H7 (cell line): ENCODE measurements around the gene LRR1. TPM values are rescaled to one million over a fixed set of nuclear protein-coding genes. Genes with fewer than 3 reads are reported as not detected.
A peak's percentile ranks its signal among the peaks of the same experiment; 100 is the strongest.
"Not testable (repeated sequence)": the region's sequence is repeated elsewhere in the genome, so short reads cannot be mapped to it uniquely, and the experiment has no call there.

Experiments
- DNase-seq: peaks from one replicate; pipeline ENCODE4 v3.0.0; 2012
- H3K27me3 ChIP-seq: 2 replicates; pipeline ENCODE4 v1.6.0; 2011; ENCODE audit warnings: mild to moderate bottlenecking, low read length; ENCODE audit not compliant: control insufficient read depth, insufficient read depth
- H3K36me3 ChIP-seq: replicated peaks from 2 replicates; pipeline ENCODE4 v1.5.1; 2011; ENCODE audit warnings: low read length; ENCODE audit not compliant: control insufficient read depth, insufficient read depth
- H3K4me3 ChIP-seq: 2 replicates; pipeline ENCODE4 v1.5.1; 2011; ENCODE audit warnings: low read depth, mild to moderate bottlenecking, control low read depth, low read length, moderate library complexity; ENCODE audit not compliant: insufficient read depth
- total RNA-seq: library from RNA; depleted of rRNA; stranded (reverse); fragments of >200 nt; shearing (Covaris generic); gene quantifications from 2 replicates; pipeline ENCODE4 v1.2.3, GENCODE V29; 2014

LRR1 gene
- total RNA-seq, 1 experiment from 2014 or later = 47.9 TPM

DNA sequence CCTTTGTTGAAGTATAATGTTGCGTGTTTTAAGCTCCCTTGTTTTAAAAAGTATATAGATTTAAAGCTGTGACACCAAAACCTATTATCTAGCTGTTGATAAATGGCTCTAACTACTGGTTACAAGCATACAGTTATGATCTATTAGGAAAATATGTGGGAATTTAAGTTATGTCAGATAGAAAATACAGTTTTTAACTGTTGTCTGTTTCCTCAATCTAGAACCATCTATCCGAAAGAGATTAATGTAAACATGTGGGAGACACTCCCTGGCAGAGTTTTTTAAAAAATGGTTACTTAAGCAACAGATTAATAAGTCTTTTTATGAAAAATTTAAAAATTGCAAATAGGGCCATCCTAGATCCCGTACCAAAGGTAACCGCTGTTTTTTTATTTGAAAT lies 13.5 kb downstream of the LRR1 start:
- Histone ChIP-seq H3K4me3 (no peak overlapping the region), H3K27me3 (no peaks in the 10 kb centered on the region), H3K36me3 (no peaks in the 10 kb centered on the region)
- no peak for DNase-seq

DNA sequence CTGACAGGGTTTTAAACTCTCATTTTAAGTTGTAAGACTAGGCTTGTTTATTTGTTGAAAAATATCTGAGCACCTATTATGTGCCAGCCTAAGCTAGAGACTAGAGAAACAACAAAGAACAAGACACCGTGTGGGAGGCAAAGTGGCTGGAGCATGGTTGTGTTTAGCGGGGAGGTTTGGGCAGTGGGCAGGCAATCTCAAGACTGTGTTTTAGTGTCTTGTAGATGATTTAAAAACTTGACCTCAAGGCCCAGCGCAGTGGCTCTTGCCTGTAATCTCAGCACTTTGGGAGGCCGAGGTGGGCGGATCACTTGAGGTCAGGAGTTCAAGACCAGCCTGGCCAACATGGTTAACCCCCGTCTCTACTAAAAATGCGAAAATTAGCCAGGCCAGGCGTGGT lies 13.9 kb downstream of the LRR1 start:
- no peaks in the 10 kb centered on the region for H3K27me3 ChIP-seq
- DNase-seq = no peak

DNA sequence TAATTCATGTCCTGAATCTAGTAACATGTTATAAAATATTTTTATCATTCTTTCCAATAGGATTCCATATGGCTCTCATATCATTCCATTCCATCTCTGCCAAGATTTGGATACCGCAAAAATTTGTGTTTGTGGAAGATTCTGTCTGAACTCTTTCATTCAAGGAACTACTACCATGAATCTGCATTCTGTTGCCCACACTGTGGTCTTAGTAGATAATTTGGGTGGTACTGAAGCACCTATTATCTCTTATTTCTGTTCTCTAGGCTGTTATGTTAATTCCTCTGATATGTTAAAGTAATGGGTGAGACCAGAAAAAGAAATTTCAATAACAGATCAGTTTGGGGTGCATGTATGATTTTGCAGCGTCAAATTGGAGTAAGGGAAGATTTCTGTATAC lies 15.5 kb downstream of the LRR1 start:
- no peak overlapping the region for H3K4me3 ChIP-seq
- DNase-seq = no peak

More for the DNA sequence above, 13.9 kb downstream of the LRR1 start:
- Histone ChIP-seq H3K36me3 (no peaks in the 10 kb centered on the region), H3K4me3 (no peak overlapping the region)

DNA sequence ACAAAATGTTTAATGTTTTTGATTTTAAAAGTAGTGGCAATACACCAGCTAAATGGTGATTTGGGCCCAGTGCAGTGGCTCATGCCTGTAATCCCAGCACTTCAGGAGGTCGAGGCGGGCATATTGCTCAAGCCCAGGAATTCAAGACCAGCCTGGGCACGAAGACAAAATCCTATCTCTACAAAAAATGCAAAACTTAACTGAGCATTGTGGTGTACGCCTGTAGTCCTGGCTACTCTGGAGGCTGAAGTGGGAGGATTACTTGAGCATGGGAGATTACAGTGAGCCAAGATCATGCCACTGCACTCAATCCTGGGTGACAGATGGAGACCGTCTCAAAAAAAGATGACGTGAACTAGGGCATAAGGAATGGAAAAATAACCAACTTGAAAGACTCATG lies 17.0 kb downstream of the LRR1 start:
- peaks cover 3% of the 10 kb centered on the region for H3K36me3 ChIP-seq
- DNase-seq = no peak
- H3K4me3 ChIP-seq = no peak overlapping the region

More for the DNA sequence above, 15.5 kb downstream of the LRR1 start:
- Histone ChIP-seq H3K36me3 (peaks cover 3% of the 10 kb centered on the region), H3K27me3 (no peaks in the 10 kb centered on the region)

DNA sequence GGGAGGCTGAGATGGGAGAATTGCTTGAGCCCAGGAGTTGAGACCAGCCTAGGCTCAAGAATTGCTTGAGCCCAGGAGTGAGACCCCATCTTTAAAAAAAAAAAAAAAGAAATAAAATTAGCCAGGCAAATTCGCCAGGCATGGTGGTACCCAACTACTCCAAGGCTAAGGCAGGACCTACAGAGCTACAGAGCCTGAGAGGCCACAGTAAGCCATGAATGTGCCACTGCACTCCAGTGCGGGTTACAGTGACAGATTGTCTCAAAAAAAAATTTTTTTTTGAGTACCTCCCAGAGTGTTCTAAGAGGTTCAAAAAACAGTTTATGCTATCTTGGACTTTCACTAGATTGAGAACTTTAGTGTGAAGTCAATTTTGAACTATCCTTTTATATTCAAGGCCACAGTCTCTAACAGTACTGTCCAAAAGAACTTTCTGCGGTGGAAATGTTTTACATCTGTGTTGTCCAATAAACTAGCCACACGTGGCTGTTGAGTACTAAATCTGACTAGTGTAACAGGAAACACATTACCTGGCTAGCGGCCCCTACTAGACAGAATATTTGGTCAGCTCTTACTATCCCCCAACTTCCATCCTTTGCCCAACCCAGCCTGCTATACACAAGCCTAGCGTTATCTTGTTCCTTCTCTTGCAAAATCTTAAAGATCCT lies 19.2 kb downstream of the LRR1 start:
- Histone ChIP-seq H3K4me3 (no peak overlapping the region), H3K36me3 (peaks cover 3% of the 10 kb centered on the region), H3K27me3 (no peaks in the 10 kb centered on the region)
- DNase-seq = no peak

More for the DNA sequence above, 17.0 kb downstream of the LRR1 start:
- H3K27me3 ChIP-seq = no peaks in the 10 kb centered on the region

DNA sequence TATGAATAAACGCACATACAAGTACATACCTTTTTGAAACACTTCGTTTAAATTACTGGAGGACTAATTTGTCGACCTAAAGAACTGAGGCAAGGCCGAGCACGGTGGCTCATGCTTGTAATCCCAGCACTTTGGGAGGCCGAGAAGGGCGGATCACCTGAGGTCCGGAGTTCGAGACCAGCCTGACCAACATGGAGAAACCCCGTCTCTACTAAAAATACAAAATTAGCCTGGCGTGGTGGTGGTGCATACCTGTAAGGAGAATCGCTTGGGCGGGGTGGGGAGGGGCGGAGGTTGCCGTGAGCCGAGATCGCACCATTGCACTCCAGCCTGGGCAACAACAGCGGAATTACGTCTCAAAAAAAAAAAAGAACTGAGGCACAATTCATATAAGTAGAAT lies 20.5 kb downstream of the LRR1 start:
- not testable (repeated sequence) for H3K36me3 ChIP-seq, DNase-seq, H3K27me3 ChIP-seq
- peak overlapping the region; percentile 91 for H3K4me3 ChIP-seq

DNA sequence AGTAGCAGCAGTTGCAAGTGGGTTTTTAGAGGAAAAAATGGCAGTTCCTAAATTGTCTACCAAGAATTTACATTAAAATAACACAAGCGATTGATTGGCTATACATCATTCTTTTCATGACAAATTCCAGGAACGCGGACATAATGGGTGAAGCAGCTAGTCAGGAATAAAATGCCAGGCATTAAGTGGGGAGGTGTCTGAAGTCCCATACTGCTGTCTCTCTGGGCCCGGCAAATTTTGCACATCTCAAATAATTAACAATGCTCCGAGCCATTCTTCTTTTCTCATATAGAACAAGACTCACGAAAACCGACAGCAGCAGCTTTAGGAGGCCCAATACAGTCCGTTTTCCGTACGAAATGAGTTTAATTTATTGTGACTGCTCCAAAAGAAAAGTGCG lies 21.0 kb downstream of the LRR1 start:
- Histone ChIP-seq H3K4me3 (peak overlapping the region; percentile 91), H3K36me3 (peaks cover 3% of the 10 kb centered on the region), H3K27me3 (no peaks in the 10 kb centered on the region)
- DNase-seq = no peak

DNA sequence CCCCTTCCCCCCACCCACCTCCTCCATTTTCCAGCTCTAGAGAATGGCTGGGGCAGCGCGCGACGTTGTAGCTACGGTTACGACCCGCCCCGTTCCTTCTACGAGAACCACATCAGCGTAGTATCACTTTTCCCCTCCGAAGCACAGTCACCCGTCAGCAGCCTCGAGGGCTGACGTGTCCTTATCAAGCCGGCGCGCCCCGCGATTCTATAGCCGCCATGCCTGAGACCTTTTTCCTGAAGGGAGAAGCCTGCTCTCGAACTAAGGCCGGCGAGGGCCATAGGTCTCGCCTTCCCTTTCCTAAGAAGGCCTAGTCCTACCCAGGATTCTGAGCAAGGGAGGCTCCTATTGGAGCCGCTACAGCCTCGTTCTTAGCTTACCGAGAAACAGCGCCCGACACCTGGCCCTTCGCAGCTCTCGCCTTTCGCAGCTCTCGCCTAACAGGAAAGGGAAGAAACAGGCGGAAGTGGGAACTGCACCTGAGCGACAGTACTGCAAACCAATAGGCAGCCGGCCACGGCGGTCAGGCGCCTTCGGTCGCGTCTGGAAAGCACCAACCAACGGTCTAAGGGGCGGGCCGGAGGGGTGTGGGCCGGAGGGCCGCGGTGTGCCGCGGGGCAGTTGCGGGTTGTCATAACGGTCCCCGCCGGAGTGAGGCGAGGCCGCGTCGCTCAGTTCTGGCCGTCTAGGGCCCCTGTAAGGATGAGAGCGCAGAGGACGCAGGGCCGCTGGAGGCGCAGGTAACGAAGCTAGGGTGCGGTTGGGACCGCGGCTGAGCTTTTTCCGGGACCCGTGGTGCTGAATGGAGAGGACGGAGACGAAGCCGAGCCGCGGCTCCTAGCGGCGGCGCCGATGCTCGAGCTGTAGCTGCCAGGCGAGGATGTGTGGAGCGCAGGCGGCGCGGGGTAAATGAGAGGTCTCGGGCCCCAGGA lies 21.7 kb downstream of the LRR1 start, which contains the start of the genes MGAT2 and RPL36AL:
Gene MGAT2, plus strand, starts transcription at position 618 of the 932 bp plus-strand sequence. CDS start 470 bp downstream, outside the sequence.
Gene RPL36AL, minus strand, starts transcription at position 445 of the 932 bp plus-strand sequence. CDS start 1,522 bp downstream, outside the sequence.
- H3K4me3 ChIP-seq = peak within 1 kb of the TSS; percentile 91
- no peaks in the 10 kb centered on the region for H3K27me3 ChIP-seq
- peaks cover 5% of the 10 kb centered on the region for H3K36me3 ChIP-seq
- DNase-seq = peak; percentile 99

DNA sequence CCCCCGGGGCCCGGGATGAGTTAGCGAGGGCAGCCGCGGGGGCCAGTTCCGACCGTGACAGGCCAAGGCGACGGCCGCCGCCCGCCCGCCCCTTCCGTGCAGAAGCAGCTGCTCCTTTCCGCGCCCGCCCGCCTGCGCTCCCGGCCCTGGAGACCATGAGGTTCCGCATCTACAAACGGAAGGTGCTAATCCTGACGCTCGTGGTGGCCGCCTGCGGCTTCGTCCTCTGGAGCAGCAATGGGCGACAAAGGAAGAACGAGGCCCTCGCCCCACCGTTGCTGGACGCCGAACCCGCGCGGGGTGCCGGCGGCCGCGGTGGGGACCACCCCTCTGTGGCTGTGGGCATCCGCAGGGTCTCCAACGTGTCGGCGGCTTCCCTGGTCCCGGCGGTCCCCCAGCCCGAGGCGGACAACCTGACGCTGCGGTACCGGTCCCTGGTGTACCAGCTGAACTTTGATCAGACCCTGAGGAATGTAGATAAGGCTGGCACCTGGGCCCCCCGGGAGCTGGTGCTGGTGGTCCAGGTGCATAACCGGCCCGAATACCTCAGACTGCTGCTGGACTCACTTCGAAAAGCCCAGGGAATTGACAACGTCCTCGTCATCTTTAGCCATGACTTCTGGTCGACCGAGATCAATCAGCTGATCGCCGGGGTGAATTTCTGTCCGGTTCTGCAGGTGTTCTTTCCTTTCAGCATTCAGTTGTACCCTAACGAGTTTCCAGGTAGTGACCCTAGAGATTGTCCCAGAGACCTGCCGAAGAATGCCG lies 22.6 kb downstream of the LRR1 start:
- Histone ChIP-seq H3K27me3 (no peaks in the 10 kb centered on the region), H3K36me3 (peaks cover 9% of the 10 kb centered on the region), H3K4me3 (peak overlapping the region; percentile 91)
- peak; percentile 75 for DNase-seq

DNA sequence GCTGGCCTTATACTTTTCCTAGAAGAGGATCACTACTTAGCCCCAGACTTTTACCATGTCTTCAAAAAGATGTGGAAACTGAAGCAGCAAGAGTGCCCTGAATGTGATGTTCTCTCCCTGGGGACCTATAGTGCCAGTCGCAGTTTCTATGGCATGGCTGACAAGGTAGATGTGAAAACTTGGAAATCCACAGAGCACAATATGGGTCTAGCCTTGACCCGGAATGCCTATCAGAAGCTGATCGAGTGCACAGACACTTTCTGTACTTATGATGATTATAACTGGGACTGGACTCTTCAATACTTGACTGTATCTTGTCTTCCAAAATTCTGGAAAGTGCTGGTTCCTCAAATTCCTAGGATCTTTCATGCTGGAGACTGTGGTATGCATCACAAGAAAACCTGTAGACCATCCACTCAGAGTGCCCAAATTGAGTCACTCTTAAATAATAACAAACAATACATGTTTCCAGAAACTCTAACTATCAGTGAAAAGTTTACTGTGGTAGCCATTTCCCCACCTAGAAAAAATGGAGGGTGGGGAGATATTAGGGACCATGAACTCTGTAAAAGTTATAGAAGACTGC lies 23.4 kb downstream of the LRR1 start:
- H3K36me3 ChIP-seq = peaks cover 11% of the 10 kb centered on the region
- DNase-seq = peak; percentile 29

DNA sequence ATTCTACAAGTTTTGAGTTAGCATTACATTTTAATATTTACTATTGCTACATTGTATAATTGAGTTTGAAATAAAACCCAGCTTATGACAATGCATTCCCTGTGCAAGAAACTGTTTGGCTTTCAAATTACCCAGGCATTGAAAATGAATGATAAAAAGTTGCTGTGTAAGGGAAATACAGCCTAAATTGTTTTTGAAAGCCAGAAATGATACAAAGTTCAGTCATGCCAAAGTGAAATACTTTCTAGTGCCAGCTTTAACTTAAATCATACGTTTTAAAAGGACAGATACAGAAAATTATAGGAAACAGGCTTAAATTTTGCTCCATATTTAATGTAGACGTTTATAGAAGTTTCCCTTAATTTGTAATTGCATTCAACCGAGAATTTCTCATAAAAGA lies 24.6 kb downstream of the LRR1 start:
- H3K4me3 ChIP-seq = no peak overlapping the region
- no peak for DNase-seq
- peaks cover 11% of the 10 kb centered on the region for H3K36me3 ChIP-seq
- H3K27me3 ChIP-seq = no peaks in the 10 kb centered on the region

More for the DNA sequence above, 23.4 kb downstream of the LRR1 start:
- H3K27me3 ChIP-seq = no peaks in the 10 kb centered on the region
- peak overlapping the region; percentile 91; the same call in 1 of the 2 replicates for H3K4me3 ChIP-seq

DNA sequence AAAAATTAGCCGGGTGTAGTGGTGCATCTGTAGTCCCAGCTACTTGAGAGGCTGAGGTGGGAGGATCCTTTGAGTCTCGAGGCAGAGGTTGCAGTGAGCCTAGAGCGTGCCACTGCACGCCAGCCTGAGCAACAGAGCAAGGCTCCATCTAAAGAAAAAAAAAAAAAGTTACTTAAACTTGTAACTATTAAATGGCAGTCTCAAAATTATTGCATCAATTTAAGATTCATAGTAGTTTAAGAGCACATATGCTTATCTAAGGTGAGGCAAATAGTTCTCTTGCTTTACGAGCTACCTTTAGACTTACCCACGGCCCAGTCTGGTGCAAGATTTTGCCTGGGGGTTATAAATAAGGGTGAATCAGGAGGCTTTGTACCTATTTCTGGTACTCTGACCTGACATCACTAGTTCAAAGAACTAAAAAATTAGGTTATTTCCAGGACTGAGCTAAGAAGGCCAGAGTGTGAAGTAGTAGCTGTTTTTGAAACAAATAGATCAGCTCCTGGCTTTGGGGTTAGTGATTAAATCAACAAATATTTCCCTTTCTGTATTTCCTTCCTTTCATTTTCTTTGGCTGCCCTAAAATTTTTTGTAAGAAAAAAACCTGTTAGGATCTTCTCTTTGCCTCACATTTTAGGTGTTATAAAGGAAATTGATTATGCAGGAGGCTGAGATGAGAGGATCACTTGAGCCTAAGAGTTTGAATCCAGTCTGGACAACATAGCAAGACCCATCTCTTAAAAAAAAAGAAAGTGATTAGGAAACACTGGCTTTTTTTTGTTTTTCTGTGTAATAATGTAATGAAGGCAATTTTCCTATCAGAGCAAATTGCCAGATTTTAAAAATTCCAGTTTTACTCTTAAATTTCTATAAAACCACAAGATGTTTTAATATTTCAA lies 25.4 kb downstream of the LRR1 start:
- Histone ChIP-seq H3K4me3 (no peak overlapping the region), H3K36me3 (peaks cover 9% of the 10 kb centered on the region), H3K27me3 (no peaks in the 10 kb centered on the region)
- no peak for DNase-seq
